RWPE1 (cell line): Measurements from ENCODE around the gene CHKB.

ENCODE experiments used
- CTCF ChIA-PET: fragments of 350-600 bp; sonication (Branson Sonifier 250); formaldehyde crosslinking; extraction: SDS; loops from one replicate; lab custom pipeline; 2021; lab: Yijun Ruan, JAX
- POLR2A ChIA-PET: fragments of 400-600 bp; formaldehyde crosslinking; extraction: SDS; loops from one replicate; lab custom pipeline; 2020; ENCODE audit warnings: antibody characterized with exemption; ENCODE audit not compliant: low non-redundant PET; lab: Yijun Ruan, JAX
- DNase-seq: peaks from one replicate; pipeline ENCODE4 v3.0.0; 2012; ENCODE audit warnings: low spot score
- H3K27ac ChIP-seq: fragments of 450-650 bp; 2 replicates; pipeline ENCODE4 v1.5.1; 2017
- TF ChIP-seq, protein P1 (sequence below): fragments of 450-650 bp; conservative IDR thresholded peaks from 2 replicates; pipeline ENCODE4 v1.5.1; 2017; ENCODE audit warnings: low read depth, mild to moderate bottlenecking

Gene CHKB

GRCh38 chr22:50578776-50579310 lies 3.8 kb downstream of the CHKB start:
- DNase-seq: no peak
- ChIA-PET POLR2A (no interaction called here), CTCF (no interaction called here)
- TF ChIP-seq, protein P1, sequence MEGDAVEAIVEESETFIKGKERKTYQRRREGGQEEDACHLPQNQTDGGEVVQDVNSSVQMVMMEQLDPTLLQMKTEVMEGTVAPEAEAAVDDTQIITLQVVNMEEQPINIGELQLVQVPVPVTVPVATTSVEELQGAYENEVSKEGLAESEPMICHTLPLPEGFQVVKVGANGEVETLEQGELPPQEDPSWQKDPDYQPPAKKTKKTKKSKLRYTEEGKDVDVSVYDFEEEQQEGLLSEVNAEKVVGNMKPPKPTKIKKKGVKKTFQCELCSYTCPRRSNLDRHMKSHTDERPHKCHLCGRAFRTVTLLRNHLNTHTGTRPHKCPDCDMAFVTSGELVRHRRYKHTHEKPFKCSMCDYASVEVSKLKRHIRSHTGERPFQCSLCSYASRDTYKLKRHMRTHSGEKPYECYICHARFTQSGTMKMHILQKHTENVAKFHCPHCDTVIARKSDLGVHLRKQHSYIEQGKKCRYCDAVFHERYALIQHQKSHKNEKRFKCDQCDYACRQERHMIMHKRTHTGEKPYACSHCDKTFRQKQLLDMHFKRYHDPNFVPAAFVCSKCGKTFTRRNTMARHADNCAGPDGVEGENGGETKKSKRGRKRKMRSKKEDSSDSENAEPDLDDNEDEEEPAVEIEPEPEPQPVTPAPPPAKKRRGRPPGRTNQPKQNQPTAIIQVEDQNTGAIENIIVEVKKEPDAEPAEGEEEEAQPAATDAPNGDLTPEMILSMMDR: no peak
- H3K27ac ChIP-seq: peak overlapping the region; percentile 93

DNA sequence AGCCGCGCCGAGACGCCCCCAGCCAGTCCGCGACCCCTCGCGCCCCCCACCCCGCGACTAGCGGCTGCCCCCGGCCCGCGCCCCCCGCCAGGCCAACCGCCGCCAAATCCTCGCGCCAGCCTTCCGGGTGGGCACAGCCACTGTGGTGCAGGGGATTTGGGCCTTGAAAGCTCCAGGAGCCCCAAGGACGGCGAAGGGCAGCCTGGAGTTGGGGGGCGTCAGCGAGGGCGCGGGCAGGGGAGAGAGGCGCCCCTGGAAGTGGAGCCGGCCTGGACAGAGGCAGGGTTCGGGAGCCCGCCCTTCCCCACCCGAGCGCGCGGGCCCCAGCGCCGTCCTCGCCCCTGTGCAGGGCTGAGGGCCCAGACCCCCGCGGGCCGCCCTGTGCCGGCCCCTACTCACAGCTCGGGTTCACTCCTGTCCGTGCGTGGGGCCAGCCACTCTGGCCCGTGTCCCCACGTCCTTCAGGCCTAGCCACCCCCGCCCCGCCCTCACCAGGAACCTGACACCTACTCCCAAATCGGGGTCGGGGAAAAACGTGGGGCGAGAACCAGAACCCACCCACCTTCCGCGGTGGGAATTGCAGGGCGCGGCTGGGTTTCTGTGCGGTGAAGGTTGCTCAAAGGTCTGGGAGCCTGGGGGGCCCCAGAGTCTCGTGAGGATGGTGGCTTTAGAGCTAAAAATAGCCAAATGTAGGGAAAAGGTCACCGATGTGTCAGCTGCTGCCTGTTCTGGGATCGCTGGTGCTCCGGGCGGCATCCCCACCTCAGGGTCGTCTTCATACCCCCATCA lies 4.5 kb downstream of the CHKB start, which contains the start of gene CPT1B:
TSS of gene CPT1B (minus strand) at position 441 of the 789 bp plus-strand sequence. CDS start 512 bp downstream, outside the sequence.
- CTCF ChIA-PET: interaction anchor here (1.0 kb wide), 1 partner anchor 52 kb away, joined by 3 read pairs; no protein-coding TSS in a partner anchor
- peak within 1 kb of the TSS; percentile 93 for H3K27ac ChIP-seq
- TF ChIP-seq, protein P1: no peak
- no peak for DNase-seq
- POLR2A ChIA-PET: no interaction called here

GRCh38 chr22:50577697-50577986 lies 5.0 kb downstream of the CHKB start:
- TF ChIP-seq, protein P1: no peak
- POLR2A ChIA-PET: no interaction called here

GRCh38 chr22:50576806-50577696 lies 5.6 kb downstream of the CHKB start:
- CTCF ChIA-PET: interaction anchor here (1.0 to 1.9 kb wide), 3 partner anchors 14 to 116 kb away, joined by 3 to 6 read pairs (median 3); partner anchors contain the start of gene SYCE3
- POLR2A ChIA-PET: no interaction called here
- TF ChIP-seq, protein P1: no peak
- no peak for DNase-seq
- no peak overlapping the region; the same call in 1 of the 2 replicates for H3K27ac ChIP-seq

More at GRCh38 chr22:50577697-50577986, 5.0 kb downstream of the CHKB start:
- DNase-seq: no peak
- CTCF ChIA-PET: interaction anchor here (1.0 to 1.9 kb wide), 3 partner anchors 15 to 116 kb away, joined by 3 to 6 read pairs (median 3); partner anchors contain the start of gene SYCE3
- H3K27ac ChIP-seq: no peak overlapping the region

GRCh38 chr22:50576070-50576469 lies 6.6 kb downstream of the CHKB start:
- TF ChIP-seq, protein P1: no peak
- H3K27ac ChIP-seq: 0 out of 2 replicates have a peak overlapping the region, but pooled peaks have one; percentile 29
- no peak for DNase-seq
- ChIA-PET POLR2A (no interaction called here), CTCF (interaction anchor here (1.0 to 1.9 kb wide), 2 partner anchors 10 to 13 kb away, joined by 3 to 6 read pairs; partner anchors contain the start of gene SYCE3)
